A673 (cell line): ENCODE measurements around the gene ANO4. TPM values are rescaled to one million over a fixed set of nuclear protein-coding genes. Genes with fewer than 3 reads are reported as not detected.

ENCODE experiments used
- BruUV-seq: library from RNA; stranded (reverse); fragments of 400-500 nt; replicated peaks from 2 replicates; lab custom pipeline; 2021; lab: Mats Ljungman, UMichigan
- CTCF ChIA-PET: fragments of 300-600 bp; sonication (Branson Sonifier 250); formaldehyde crosslinking; loops from one replicate; lab custom pipeline; 2022; ENCODE audit warnings: antibody characterized with exemption; lab: Charles Lee
- POLR2A ChIA-PET: fragments of 300-600 bp; sonication (Branson Sonifier 250); formaldehyde crosslinking; loops from one replicate; lab custom pipeline; 2022; ENCODE audit warnings: antibody characterized with exemption; ENCODE audit not compliant: low non-redundant PET; lab: Charles Lee
- DNase-seq: peaks from one replicate; pipeline ENCODE4 v3.0.0-alpha.2; 2015; ENCODE audit warnings: low spot score
- H3K27ac ChIP-seq: fragments of 200-600 bp; sonication (generic); 2 replicates; pipeline ENCODE4 v1.5.1; 2016; ENCODE audit warnings: mixed run types, low read depth, mild to moderate bottlenecking, mixed read lengths, antibody characterized with exemption, low read length; ENCODE audit not compliant: poor library complexity, severe bottlenecking
- H3K27me3 ChIP-seq: fragments of 200-600 bp; sonication (generic); replicated peaks from 2 replicates; pipeline ENCODE4 v1.6.1; 2017; ENCODE audit warnings: mixed run types, low read depth, mild to moderate bottlenecking, mixed read lengths, antibody characterized with exemption, low read length; ENCODE audit not compliant: insufficient read depth, poor library complexity
- H3K36me3 ChIP-seq: fragments of 200-600 bp; sonication (generic); 2 replicates; pipeline ENCODE4 v1.6.1; 2016; ENCODE audit warnings: mixed run types, mild to moderate bottlenecking, mixed read lengths, antibody characterized with exemption, low read length; ENCODE audit not compliant: insufficient read depth, poor library complexity, severe bottlenecking
- H3K4me1 ChIP-seq: fragments of 200-600 bp; sonication (generic); 2 replicates; pipeline ENCODE4 v1.6.1; 2017; ENCODE audit warnings: mixed run types, mild to moderate bottlenecking, mixed read lengths, antibody characterized with exemption, low read length; ENCODE audit not compliant: insufficient read depth, poor library complexity, severe bottlenecking
- H3K4me3 ChIP-seq: fragments of 200-600 bp; sonication (generic); 2 replicates; pipeline ENCODE4 v1.5.1; 2016; ENCODE audit warnings: low read depth, mixed run types, mild to moderate bottlenecking, mixed read lengths, low read length; ENCODE audit not compliant: poor library complexity, severe bottlenecking
- H3K9me3 ChIP-seq: fragments of 200-600 bp; sonication (generic); 2 replicates; pipeline ENCODE4 v1.6.1; 2016; ENCODE audit warnings: mixed run types, low read depth, mild to moderate bottlenecking, mixed read lengths, antibody characterized with exemption, low read length; ENCODE audit not compliant: poor library complexity, severe bottlenecking
- CTCF ChIP-seq: fragments of 300-800, 200-600 bp; sonication (generic); conservative IDR thresholded peaks from 2 replicates; pipeline ENCODE4 v1.5.1; 2017; ENCODE audit warnings: low read depth, mild to moderate bottlenecking, antibody characterized with exemption, low read length, moderate library complexity, mixed read lengths
- EZH2 ChIP-seq: fragments of 200-600 bp; sonication (generic); IDR thresholded peaks from 2 replicates; pipeline ENCODE4 v1.6.1; 2017; ENCODE audit warnings: borderline replicate concordance, low read depth, mild to moderate bottlenecking, mixed read lengths, antibody characterized with exemption, low read length; ENCODE audit not compliant: poor library complexity, severe bottlenecking
- intact Hi-C: fragments of 100-400 bp; cut with micrococcal nuclease; formaldehyde crosslinking; loops from one replicate; pipeline ENCODE4 v1.10.0; 2022; ENCODE audit not compliant: unreplicated experiment
- total RNA-seq: library from RNA; stranded (reverse); gene quantifications from 2 replicates; pipeline ENCODE4 v1.2.3, GENCODE V29; 2021

ANO4 gene
- total RNA-seq, 1 experiment from 2014 or later: 9.3 TPM

- Histone ChIP-seq H3K4me3 (no peak overlapping the region), H3K36me3 (no peaks in the 10 kb centered on the region), H3K9me3 (no peaks in the 10 kb centered on the region), H3K27me3 (no peaks in the 10 kb centered on the region), H3K4me1 (no peaks in the 10 kb centered on the region), H3K27ac (no peak overlapping the region)
- TF ChIP-seq CTCF (no peak), EZH2 (no peak)
- no peak for DNase-seq
- POLR2A ChIA-PET: no interaction called here
- intact Hi-C loops: no loop called here
- no TSS peak for BruUV-seq
- CTCF ChIA-PET: no interaction called here
Observed at GRCh38 chr12:101068402-101068801, 273.8 kb downstream of the ANO4 start.

- no peak overlapping the region for H3K27ac ChIP-seq
- no peaks in the 10 kb centered on the region for H3K4me1 ChIP-seq
- no peak for DNase-seq
- no TSS peak for BruUV-seq
- H3K36me3 ChIP-seq: no peaks in the 10 kb centered on the region
- no peaks in the 10 kb centered on the region for H3K27me3 ChIP-seq
- CTCF ChIA-PET: no interaction called here
- TF ChIP-seq EZH2 (no peak), CTCF (no peak)
- H3K4me3 ChIP-seq: no peak overlapping the region
- intact Hi-C loops: no loop called here
- POLR2A ChIA-PET: no interaction called here
- no peaks in the 10 kb centered on the region for H3K9me3 ChIP-seq
Observed at GRCh38 chr12:101068836-101069235, 274.3 kb downstream of the ANO4 start.

- BruUV-seq: no TSS peak
- Histone ChIP-seq H3K4me3 (no peak overlapping the region), H3K27me3 (no peaks in the 10 kb centered on the region), H3K4me1 (peaks cover 28% of the 10 kb centered on the region), H3K9me3 (no peaks in the 10 kb centered on the region), H3K36me3 (no peaks in the 10 kb centered on the region), H3K27ac (no peak overlapping the region)
- intact Hi-C loops: no loop called here
- DNase-seq: no peak
- no peak for TF ChIP-seq EZH2
- TF ChIP-seq CTCF: no peak
- ChIA-PET POLR2A (interaction anchor here (0.7 kb wide), 1 partner anchor 66 kb away, joined by 3 read pairs; no protein-coding TSS in a partner anchor), CTCF (no interaction called here)
Observed at GRCh38 chr12:101074940-101075680, 280.5 kb downstream of the ANO4 start.
